Measurements from ENCODE around the gene ZDHHC6. TPM values are rescaled to one million over a fixed set of nuclear protein-coding genes. Genes with fewer than 3 reads are reported as not detected.
A peak's percentile ranks its signal among the peaks of the same experiment; 100 is the strongest.
"Not testable (repeated sequence)": the region's sequence is repeated elsewhere in the genome, so short reads cannot be mapped to it uniquely, and the experiment has no call there.

The ZDHHC6 gene
- total RNA-seq, 2 experiments from 2014 or later: 36.6 to 37.6 TPM

GRCh38 chr10:112471878-112472487 lies 25.3 kb upstream of the ZDHHC6 start:
- ATAC-seq: peak; percentile 78
- H3K9me3 Mint-ChIP-seq: no peaks in the 10 kb centered on the region
- peaks cover 14% of the 10 kb centered on the region for H3K4me1 Mint-ChIP-seq (ENCODE audit: low read depth)
- peaks cover 2% of the 10 kb centered on the region for H3K36me3 Mint-ChIP-seq (ENCODE audit: low read depth)
- CTCF ChIA-PET: interaction anchor here (0.6 to 3.1 kb wide), 53 partner anchors 9 to 1091 kb away, joined by 3 to 31 read pairs (median 5); partner anchors contain the start of genes ACSL5, VTI1A and ZDHHC6
- no peak overlapping the region for H3K4me3 Mint-ChIP-seq
- intact Hi-C loops (cut with micrococcal nuclease): loop anchor here (10.0 kb wide), 2 partner anchors 913 to 1093 kb away; no protein-coding TSS in a partner anchor
- H3K27ac Mint-ChIP-seq: peak overlapping the region; percentile 64
- POLR2A ChIA-PET: interaction anchor here (0.6 kb wide), 1 partner anchor 41 kb away, joined by 4 read pairs; no protein-coding TSS in a partner anchor
- no peaks in the 10 kb centered on the region for H3K27me3 Mint-ChIP-seq
- DNase-seq: no peak
- TF ChIP-seq, protein P1, sequence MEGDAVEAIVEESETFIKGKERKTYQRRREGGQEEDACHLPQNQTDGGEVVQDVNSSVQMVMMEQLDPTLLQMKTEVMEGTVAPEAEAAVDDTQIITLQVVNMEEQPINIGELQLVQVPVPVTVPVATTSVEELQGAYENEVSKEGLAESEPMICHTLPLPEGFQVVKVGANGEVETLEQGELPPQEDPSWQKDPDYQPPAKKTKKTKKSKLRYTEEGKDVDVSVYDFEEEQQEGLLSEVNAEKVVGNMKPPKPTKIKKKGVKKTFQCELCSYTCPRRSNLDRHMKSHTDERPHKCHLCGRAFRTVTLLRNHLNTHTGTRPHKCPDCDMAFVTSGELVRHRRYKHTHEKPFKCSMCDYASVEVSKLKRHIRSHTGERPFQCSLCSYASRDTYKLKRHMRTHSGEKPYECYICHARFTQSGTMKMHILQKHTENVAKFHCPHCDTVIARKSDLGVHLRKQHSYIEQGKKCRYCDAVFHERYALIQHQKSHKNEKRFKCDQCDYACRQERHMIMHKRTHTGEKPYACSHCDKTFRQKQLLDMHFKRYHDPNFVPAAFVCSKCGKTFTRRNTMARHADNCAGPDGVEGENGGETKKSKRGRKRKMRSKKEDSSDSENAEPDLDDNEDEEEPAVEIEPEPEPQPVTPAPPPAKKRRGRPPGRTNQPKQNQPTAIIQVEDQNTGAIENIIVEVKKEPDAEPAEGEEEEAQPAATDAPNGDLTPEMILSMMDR (IDR thresholded peaks at IDR 0.05): peak; percentile 82

GRCh38 chr10:112467541-112468075 lies 20.9 kb upstream of the ZDHHC6 start:
- Mint-ChIP-seq H3K4me1 (ENCODE audit: low read depth) (peaks cover 18% of the 10 kb centered on the region), H3K27ac (no peak overlapping the region), H3K27me3 (no peaks in the 10 kb centered on the region), H3K36me3 (ENCODE audit: low read depth) (peaks cover 33% of the 10 kb centered on the region), H3K9me3 (no peaks in the 10 kb centered on the region), H3K4me3 (no peak overlapping the region)
- DNase-seq (no peak), ATAC-seq (no peak)
- ChIA-PET POLR2A (no interaction called here), CTCF (no interaction called here)
- TF ChIP-seq, protein P1 (IDR thresholded peaks at IDR 0.05): no peak
- intact Hi-C loops (cut with micrococcal nuclease): no loop called here

DNA sequence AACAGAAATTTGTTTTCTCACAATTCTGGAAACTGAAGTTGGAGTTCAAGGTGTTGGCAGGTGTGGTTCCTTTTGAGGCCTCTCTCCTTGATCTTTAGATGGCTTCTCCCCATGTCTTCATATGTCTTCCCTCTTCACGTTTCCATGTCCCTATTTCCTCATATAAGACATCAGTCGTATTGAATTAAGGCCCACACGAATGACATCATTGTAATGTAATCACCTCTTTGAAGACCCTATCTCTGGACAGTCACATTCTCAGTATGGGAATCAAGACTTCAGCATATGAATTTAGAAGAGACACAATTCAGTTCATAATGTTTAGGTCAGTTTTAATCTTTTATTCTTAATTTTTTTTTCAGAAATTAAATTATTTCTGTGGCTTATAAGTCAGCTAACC lies 20.1 kb upstream of the ZDHHC6 start:
- Mint-ChIP-seq H3K27ac (no peak overlapping the region), H3K4me3 (no peak overlapping the region), H3K27me3 (no peaks in the 10 kb centered on the region), H3K9me3 (no peaks in the 10 kb centered on the region), H3K4me1 (ENCODE audit: low read depth) (peaks cover 19% of the 10 kb centered on the region), H3K36me3 (ENCODE audit: low read depth) (peaks cover 36% of the 10 kb centered on the region)
- ChIA-PET CTCF (no interaction called here), POLR2A (no interaction called here)
- TF ChIP-seq, protein P1 (IDR thresholded peaks at IDR 0.05): no peak
- DNase-seq (no peak), ATAC-seq (no peak)
- intact Hi-C loops (cut with micrococcal nuclease): no loop called here

DNA sequence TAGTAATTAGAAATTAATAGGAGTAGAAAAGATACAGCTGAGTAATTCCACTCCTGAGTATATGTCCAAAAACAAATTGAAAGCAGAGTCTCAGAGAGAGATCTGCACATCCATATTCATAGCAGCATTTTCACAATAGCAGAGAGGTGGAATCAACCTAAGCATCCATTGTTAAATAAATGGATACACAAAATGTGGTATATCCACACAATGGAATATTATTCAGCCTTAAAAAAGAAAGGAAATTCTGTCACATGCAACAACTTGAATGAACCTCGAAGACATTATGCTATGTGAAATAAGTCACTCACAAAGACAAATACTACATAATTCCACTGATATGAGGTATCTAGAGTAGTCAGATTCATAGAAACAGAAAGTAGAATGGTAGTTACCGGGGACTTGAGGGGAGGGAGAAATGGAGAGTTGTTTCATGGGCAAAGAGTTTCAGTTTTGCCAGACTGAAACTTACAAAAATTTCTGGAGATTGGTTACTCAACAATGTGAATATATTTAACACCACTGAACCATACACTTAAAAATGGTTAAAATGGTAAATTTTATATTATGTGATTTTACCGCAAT lies 18.7 kb upstream of the ZDHHC6 start:
- intact Hi-C loops (cut with micrococcal nuclease): no loop called here

GRCh38 chr10:112464074-112464473 lies 17.4 kb upstream of the ZDHHC6 start:
- Mint-ChIP-seq H3K36me3 (ENCODE audit: low read depth) (peaks cover 48% of the 10 kb centered on the region), H3K4me1 (ENCODE audit: low read depth) (peaks cover 33% of the 10 kb centered on the region)
- ChIA-PET POLR2A (interaction anchor here (6.7 kb wide), 1 partner anchor 18 kb away, joined by 33 read pairs; the partner anchor contains the start of genes VTI1A and ZDHHC6), CTCF (interaction anchor here (1.0 to 2.3 kb wide), 2 partner anchors 8 to 30 kb away, joined by 3 to 13 read pairs; no protein-coding TSS in a partner anchor)
- H3K4me3 Mint-ChIP-seq; H3K27me3 Mint-ChIP-seq; H3K27ac Mint-ChIP-seq; DNase-seq; intact Hi-C loops (cut with micrococcal nuclease); ATAC-seq; H3K9me3 Mint-ChIP-seq: not testable (repeated sequence)

More for the DNA sequence above, 18.7 kb upstream of the ZDHHC6 start:
- Mint-ChIP-seq H3K27ac (peak overlapping the region; percentile 11), H3K4me1 (ENCODE audit: low read depth) (peaks cover 27% of the 10 kb centered on the region), H3K4me3 (no peak overlapping the region), H3K9me3 (no peaks in the 10 kb centered on the region), H3K27me3 (no peaks in the 10 kb centered on the region), H3K36me3 (ENCODE audit: low read depth) (peaks cover 42% of the 10 kb centered on the region)
- CTCF ChIA-PET: no interaction called here
- DNase-seq (no peak), ATAC-seq (peak; percentile 38)
- TF ChIP-seq, protein P1 (IDR thresholded peaks at IDR 0.05): no peak
- POLR2A ChIA-PET: interaction anchor here (0.7 kb wide), 1 partner anchor 9 kb away, joined by 3 read pairs; no protein-coding TSS in a partner anchor

All from activated CD8-positive, alpha-beta T cell treated with anti-CD3 and anti-CD28 coated beads for 36 hours (primary cell).